ENCODE data around the gene RUNX1. TPM values are rescaled to one million over a fixed set of nuclear protein-coding genes. Genes with fewer than 3 reads are reported as not detected.

The RUNX1 gene
- polyA plus RNA-seq, 3 donors = 6.2 to 49.7 (median 8.7) TPM

GRCh38 chr21:34991366-34991957 lies 57.6 kb downstream of the RUNX1 start:
- no peak overlapping the region for H3K4me3 Mint-ChIP-seq
- peaks cover 2 to 27% of the 10 kb centered on the region in 2 donors for H3K36me3 ChIP-seq (replicated peaks in 1 of 2; ENCODE audit: control insufficient read depth in 1 of 2, insufficient read depth in 2 of 2, low read length in 2 of 2)
- DNase-seq = no peak
- no peak for TF ChIP-seq CTCF (IDR thresholded peaks at IDR 0.05)
- no peak overlapping the region for H3K4me3 ChIP-seq (replicated peaks in 1 of 3; ENCODE audit: low read depth in 2 of 3, low read length in 3 of 3)
- no peak overlapping the region for H3K4me2 ChIP-seq (replicated peaks; ENCODE audit: extremely low read depth, low read length, poor library complexity, severe bottlenecking)
- intact Hi-C loops (cut with micrococcal nuclease) = no loop called here
- no peaks in the 10 kb centered on the region for H3K27me3 Mint-ChIP-seq (ENCODE audit: low read depth in 3 of 3)
- H3K36me3 Mint-ChIP-seq = peaks cover 41 to 43% of the 10 kb centered on the region in 2 donors
- peaks cover 23 to 40% of the 10 kb centered on the region in 2 donors for H3K4me1 ChIP-seq (ENCODE audit: control insufficient read depth in 1 of 2, insufficient read depth in 2 of 2, low read length in 2 of 2)
- no peak overlapping the region for H3K9ac ChIP-seq (ENCODE audit: insufficient read depth, low read length, poor library complexity, severe bottlenecking)
- H3K27ac Mint-ChIP-seq = peak overlapping the region in 2 of 7 donors; percentile 32 to 80
- peaks cover 60% of the 10 kb centered on the region for H3K4me1 Mint-ChIP-seq
- WGBS (ENCODE audit: insufficient coverage) = 63% methylated on average over 7 of the region's 10 CpGs
- H3K9me3 Mint-ChIP-seq = no peaks in the 10 kb centered on the region
- H3K79me2 ChIP-seq (ENCODE audit: insufficient read depth, low read length) = peaks cover 99% of the 10 kb centered on the region
- H4K20me1 ChIP-seq (ENCODE audit: insufficient read depth, low read length) = peaks cover 100% of the 10 kb centered on the region
- no peaks in the 10 kb centered on the region for H3K9me3 ChIP-seq (replicated peaks in 1 of 2; ENCODE audit: control insufficient read depth in 1 of 2, insufficient read depth in 1 of 2, low read length in 2 of 2)
- no peak overlapping the region for H2AFZ ChIP-seq (ENCODE audit: insufficient read depth, low read depth, low read length, poor library complexity, severe bottlenecking)
- no peak overlapping the region for H3K27ac ChIP-seq (ENCODE audit: low read depth in 1 of 2, low read length in 2 of 2)
- no peaks in the 10 kb centered on the region for H3K27me3 ChIP-seq (ENCODE audit: control insufficient read depth in 2 of 2, insufficient read depth in 2 of 2, low read length in 2 of 2)

- Histone ChIP-seq H3K9me3 (replicated peaks in 1 of 2; ENCODE audit: control insufficient read depth in 1 of 2, insufficient read depth in 1 of 2, low read length in 2 of 2) (no peaks in the 10 kb centered on the region), H3K27me3 (ENCODE audit: control insufficient read depth in 2 of 2, insufficient read depth in 2 of 2, low read length in 2 of 2) (no peaks in the 10 kb centered on the region), H3K4me1 (ENCODE audit: control insufficient read depth in 1 of 2, insufficient read depth in 2 of 2, low read length in 2 of 2) (peaks cover 17 to 34% of the 10 kb centered on the region in 2 donors), H3K4me3 (replicated peaks in 1 of 3; ENCODE audit: low read depth in 2 of 3, low read length in 3 of 3) (no peak overlapping the region), H3K79me2 (ENCODE audit: insufficient read depth, low read length) (peaks cover 99% of the 10 kb centered on the region), H3K27ac (ENCODE audit: low read depth in 1 of 2, low read length in 2 of 2) (no peak overlapping the region), H3K36me3 (replicated peaks in 1 of 2; ENCODE audit: control insufficient read depth in 1 of 2, insufficient read depth in 2 of 2, low read length in 2 of 2) (peaks cover 2 to 33% of the 10 kb centered on the region in 2 donors), H4K20me1 (ENCODE audit: insufficient read depth, low read length) (peaks cover 100% of the 10 kb centered on the region), H3K4me2 (replicated peaks; ENCODE audit: extremely low read depth, low read length, poor library complexity, severe bottlenecking) (no peak overlapping the region), H3K9ac (ENCODE audit: insufficient read depth, low read length, poor library complexity, severe bottlenecking) (no peak overlapping the region), H2AFZ (ENCODE audit: insufficient read depth, low read depth, low read length, poor library complexity, severe bottlenecking) (no peak overlapping the region)
- Mint-ChIP-seq H3K4me1 (peaks cover 60% of the 10 kb centered on the region), H3K4me3 (no peak overlapping the region), H3K27me3 (ENCODE audit: low read depth in 3 of 3) (no peaks in the 10 kb centered on the region), H3K9me3 (no peaks in the 10 kb centered on the region), H3K27ac (peak overlapping the region in 2 of 7 donors; percentile 32 to 80), H3K36me3 (peaks cover 37 to 40% of the 10 kb centered on the region in 2 donors)
- intact Hi-C loops (cut with micrococcal nuclease) = no loop called here
- no peak for DNase-seq
- 96% methylated on average over 8 of the region's 8 CpGs for WGBS (ENCODE audit: insufficient coverage)
- TF ChIP-seq CTCF (IDR thresholded peaks at IDR 0.05) = no peak
These were observed 58.3 kb downstream of the RUNX1 start for GRCh38 chr21:34990842-34991241.
